Hepatocyte (in vitro differentiated cells): ENCODE measurements around the gene ITPR1. TPM values are rescaled to one million over a fixed set of nuclear protein-coding genes. Genes with fewer than 3 reads are reported as not detected.

Experiments
- DNase-seq: peaks from one replicate; pipeline ENCODE4 v3.0.0-alpha.2; 2016; ENCODE audit warnings: low spot score
- H2AFZ ChIP-seq: fragments of 200-600 bp; sonication (generic); 2 replicates; pipeline ENCODE4 v1.6.0; 2016; ENCODE audit warnings: antibody characterized with exemption, mild to moderate bottlenecking
- H3K27ac ChIP-seq: fragments of 200-600 bp; sonication (generic); 2 replicates; pipeline ENCODE4 v1.5.1; 2016; ENCODE audit warnings: mild to moderate bottlenecking
- H3K27me3 ChIP-seq: fragments of 200-600 bp; sonication (generic); 2 replicates; pipeline ENCODE4 v1.6.1; 2016
- H3K36me3 ChIP-seq: fragments of 200-600 bp; sonication (generic); replicated peaks from 2 replicates; pipeline ENCODE4 v1.5.1; 2016; ENCODE audit warnings: low read depth; ENCODE audit not compliant: insufficient read depth
- H3K4me1 ChIP-seq: fragments of 200-600 bp; sonication (generic); 2 replicates; pipeline ENCODE4 v1.5.1; 2016; ENCODE audit warnings: mild to moderate bottlenecking, moderate library complexity; ENCODE audit not compliant: insufficient read depth
- H3K4me2 ChIP-seq: fragments of 200-600 bp; sonication (generic); 2 replicates; pipeline ENCODE4 v1.6.0; 2016
- H3K4me3 ChIP-seq: fragments of 200-600 bp; sonication (generic); 2 replicates; pipeline ENCODE4 v1.5.1; 2016; ENCODE audit warnings: mild to moderate bottlenecking
- H3K79me2 ChIP-seq: fragments of 200-600 bp; sonication (generic); 2 replicates; pipeline ENCODE4 v1.6.0; 2017; ENCODE audit warnings: mild to moderate bottlenecking
- H3K9me2 ChIP-seq: fragments of 200-600 bp; sonication (generic); replicated peaks from 2 replicates; pipeline ENCODE4 v1.6.0; 2017; ENCODE audit warnings: mild to moderate bottlenecking; ENCODE audit not compliant: insufficient read depth
- H3K9me3 ChIP-seq: fragments of 200-600 bp; sonication (generic); 2 replicates; pipeline ENCODE4 v1.5.1; 2016; ENCODE audit warnings: low read depth, mild to moderate bottlenecking
- H4K20me1 ChIP-seq: fragments of 200-600 bp; sonication (generic); 2 replicates; pipeline ENCODE4 v1.6.0; 2016; ENCODE audit warnings: mild to moderate bottlenecking; ENCODE audit not compliant: insufficient read depth, poor library complexity, severe bottlenecking
- EZH2 ChIP-seq: fragments of 200-600 bp; sonication (generic); IDR thresholded peaks from 2 replicates; pipeline ENCODE4 v1.6.1; 2016; ENCODE audit warnings: antibody characterized with exemption, mild to moderate bottlenecking, borderline replicate concordance
- EZH2phosphoT487 ChIP-seq: fragments of 200-600 bp; sonication (generic); IDR thresholded peaks from one replicate; pipeline ENCODE4 v1.6.1; 2018; ENCODE audit warnings: antibody characterized with exemption, mild to moderate bottlenecking, low read depth, moderate library complexity; ENCODE audit not compliant: unreplicated experiment, severe bottlenecking
- WGBS: methylation state at CpG from one replicate; pipeline ENCODE4 v1.1.6; 2016; ENCODE audit warnings: low lambda C conversion rate; ENCODE audit errors: missing lambda C conversion rate; 5-methylcytosine and 5-hydroxymethylcytosine counted together
- polyA plus RNA-seq: library from polyadenylated mRNA; unstranded; fragments of >200 nt; fragmentation: Nextera tagmentation; extraction: Ambion mirVana; gene quantifications from 2 replicates; pipeline ENCODE4 v1.2.1, GENCODE V29; 2016
- total RNA-seq: library from RNA; depleted of rRNA; stranded (reverse); fragments of >200 nt; gene quantifications from 2 replicates; pipeline ENCODE4 v1.2.3, GENCODE V29; 2014
- TF ChIP-seq, protein P1 (sequence below): fragments of 200-600 bp; sonication (generic); IDR thresholded peaks from 2 replicates; pipeline ENCODE4 v1.5.1; 2016; ENCODE audit warnings: antibody characterized with exemption, mild to moderate bottlenecking; ENCODE audit not compliant: poor library complexity

Gene ITPR1
- total and polyA plus RNA-seq, 2 experiments from 2014 or later: 46.8 to 90.8 TPM

- H2AFZ ChIP-seq: no peak overlapping the region
- WGBS: 96% methylated on average over 13 of the region's 13 CpGs
- H3K27ac ChIP-seq: peak overlapping the region; percentile 23
- no peak overlapping the region for H3K4me2 ChIP-seq
- H3K4me1 ChIP-seq: no peaks in the 10 kb centered on the region
- peaks cover 8% of the 10 kb centered on the region for H3K9me3 ChIP-seq
- TF ChIP-seq EZH2phosphoT487 (no peak), EZH2 (no peak)
- TF ChIP-seq, protein P1, sequence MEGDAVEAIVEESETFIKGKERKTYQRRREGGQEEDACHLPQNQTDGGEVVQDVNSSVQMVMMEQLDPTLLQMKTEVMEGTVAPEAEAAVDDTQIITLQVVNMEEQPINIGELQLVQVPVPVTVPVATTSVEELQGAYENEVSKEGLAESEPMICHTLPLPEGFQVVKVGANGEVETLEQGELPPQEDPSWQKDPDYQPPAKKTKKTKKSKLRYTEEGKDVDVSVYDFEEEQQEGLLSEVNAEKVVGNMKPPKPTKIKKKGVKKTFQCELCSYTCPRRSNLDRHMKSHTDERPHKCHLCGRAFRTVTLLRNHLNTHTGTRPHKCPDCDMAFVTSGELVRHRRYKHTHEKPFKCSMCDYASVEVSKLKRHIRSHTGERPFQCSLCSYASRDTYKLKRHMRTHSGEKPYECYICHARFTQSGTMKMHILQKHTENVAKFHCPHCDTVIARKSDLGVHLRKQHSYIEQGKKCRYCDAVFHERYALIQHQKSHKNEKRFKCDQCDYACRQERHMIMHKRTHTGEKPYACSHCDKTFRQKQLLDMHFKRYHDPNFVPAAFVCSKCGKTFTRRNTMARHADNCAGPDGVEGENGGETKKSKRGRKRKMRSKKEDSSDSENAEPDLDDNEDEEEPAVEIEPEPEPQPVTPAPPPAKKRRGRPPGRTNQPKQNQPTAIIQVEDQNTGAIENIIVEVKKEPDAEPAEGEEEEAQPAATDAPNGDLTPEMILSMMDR: no peak
- H3K79me2 ChIP-seq: no peaks in the 10 kb centered on the region
- no peaks in the 10 kb centered on the region for H3K9me2 ChIP-seq
- no peak for DNase-seq
- no peaks in the 10 kb centered on the region for H4K20me1 ChIP-seq
- no peaks in the 10 kb centered on the region for H3K27me3 ChIP-seq
- no peak overlapping the region for H3K4me3 ChIP-seq
- H3K36me3 ChIP-seq: no peaks in the 10 kb centered on the region
These were observed 321.9 kb downstream of the ITPR1 start for GRCh38 chr3:4814904-4815574.

GRCh38 chr3:4816306-4816705 lies 323.2 kb downstream of the ITPR1 start:
- H3K27me3 ChIP-seq: no peaks in the 10 kb centered on the region
- H3K9me3 ChIP-seq: peaks cover 8% of the 10 kb centered on the region
- no peaks in the 10 kb centered on the region for H4K20me1 ChIP-seq
- H2AFZ ChIP-seq: no peak overlapping the region
- no peaks in the 10 kb centered on the region for H3K36me3 ChIP-seq
- no peak for DNase-seq
- no peaks in the 10 kb centered on the region for H3K4me1 ChIP-seq
- no peak overlapping the region for H3K4me2 ChIP-seq
- no peak overlapping the region for H3K4me3 ChIP-seq
- TF ChIP-seq, protein P1: no peak
- TF ChIP-seq EZH2 (no peak), EZH2phosphoT487 (no peak)
- no peaks in the 10 kb centered on the region for H3K79me2 ChIP-seq
- H3K27ac ChIP-seq: no peak overlapping the region
- H3K9me2 ChIP-seq: no peaks in the 10 kb centered on the region
- WGBS: 97% methylated on average over 7 of the region's 7 CpGs

DNA sequence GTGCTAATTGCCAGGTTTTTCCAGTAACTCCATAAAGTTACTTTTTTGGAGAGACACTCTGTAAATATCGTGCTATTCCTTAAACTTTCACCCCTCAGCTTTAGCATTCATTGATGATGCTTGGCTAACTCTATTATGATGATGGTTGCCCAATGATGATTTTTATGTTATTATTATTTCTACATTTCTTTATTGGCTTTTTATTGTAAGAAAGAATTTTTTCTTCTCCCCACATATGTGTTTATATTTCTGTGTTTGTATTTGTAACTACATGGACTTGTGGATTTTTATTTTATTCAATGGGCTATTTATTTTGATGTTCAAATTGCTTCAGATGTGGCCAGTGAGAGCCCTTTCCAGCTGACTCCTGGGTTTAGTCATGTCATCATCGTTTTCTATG lies 323.6 kb downstream of the ITPR1 start:
- Histone ChIP-seq H3K27ac (no peak overlapping the region), H2AFZ (no peak overlapping the region), H4K20me1 (no peaks in the 10 kb centered on the region), H3K27me3 (no peaks in the 10 kb centered on the region), H3K4me1 (no peaks in the 10 kb centered on the region), H3K9me2 (no peaks in the 10 kb centered on the region), H3K9me3 (peaks cover 8% of the 10 kb centered on the region), H3K4me2 (no peak overlapping the region), H3K36me3 (no peaks in the 10 kb centered on the region), H3K4me3 (no peak overlapping the region), H3K79me2 (no peaks in the 10 kb centered on the region)
- TF ChIP-seq EZH2phosphoT487: no peak
- TF ChIP-seq, protein P1: no peak
- no peak for TF ChIP-seq EZH2
- WGBS: 75% methylated on average over 2 of the region's 2 CpGs
- DNase-seq: no peak
